Activated CD4-positive, alpha-beta T cell treated with anti-CD3 and anti-CD28 coated beads for 48 hours (primary cell): Measurements from ENCODE around the gene LDAH.
A peak's percentile ranks its signal among the peaks of the same experiment; 100 is the strongest.

ENCODE experiments used
- DNase-seq: peaks from one replicate; pipeline ENCODE4 v3.0.0-alpha.2; 2020

The LDAH gene

GRCh38 chr2:20678086-20678395 is 144.9 kb downstream of the LDAH start:
- DNase-seq, result no peak

GRCh38 chr2:20677301-20678085 is 145.4 kb downstream of the LDAH start:
- no peak for DNase-seq

GRCh38 chr2:20676353-20677215 is 146.3 kb downstream of the LDAH start:
- no peak for DNase-seq

- DNase-seq, result peak; percentile 41
These were observed 147.1 kb downstream of the LDAH start for GRCh38 chr2:20675701-20676352.

GRCh38 chr2:20674974-20675679 is 147.8 kb downstream of the LDAH start:
- no peak for DNase-seq

- no peak for DNase-seq
These were observed 148.5 kb downstream of the LDAH start for GRCh38 chr2:20674309-20674965.

GRCh38 chr2:20673686-20674308 is 149.1 kb downstream of the LDAH start:
- DNase-seq, result no peak

GRCh38 chr2:20672201-20672951 is 150.5 kb downstream of the LDAH start:
- no peak for DNase-seq

- no peak for DNase-seq
These were observed 151.2 kb downstream of the LDAH start for GRCh38 chr2:20671736-20672080.

- DNase-seq, result no peak
These were observed 151.7 kb downstream of the LDAH start for GRCh38 chr2:20671036-20671735.

GRCh38 chr2:20670315-20671035 is 152.4 kb downstream of the LDAH start:
- no peak for DNase-seq

GRCh38 chr2:20669562-20670314 is 153.2 kb downstream of the LDAH start:
- no peak for DNase-seq

GRCh38 chr2:20668871-20669475 is 153.9 kb downstream of the LDAH start:
- DNase-seq, result no peak

GRCh38 chr2:20668451-20668850 is 154.4 kb downstream of the LDAH start:
- no peak for DNase-seq

- no peak for DNase-seq
These were observed 155.1 kb downstream of the LDAH start for GRCh38 chr2:20667531-20668401.

- no peak for DNase-seq
These were observed 155.8 kb downstream of the LDAH start for GRCh38 chr2:20667151-20667530.

GRCh38 chr2:20666304-20667150 is 156.4 kb downstream of the LDAH start, which contains the start of gene GDF7:
Gene GDF7 (plus strand): TSS chr2:20667144. CDS start chr2:20667240, 96 bp downstream.
- peak; percentile 38 for DNase-seq
